ENCODE results near the gene IL2RA. TPM values are rescaled to one million over a fixed set of nuclear protein-coding genes. Genes with fewer than 3 reads are reported as not detected.

Gene IL2RA
- total RNA-seq, 1 experiment from 2014 or later, result not detected

DNA sequence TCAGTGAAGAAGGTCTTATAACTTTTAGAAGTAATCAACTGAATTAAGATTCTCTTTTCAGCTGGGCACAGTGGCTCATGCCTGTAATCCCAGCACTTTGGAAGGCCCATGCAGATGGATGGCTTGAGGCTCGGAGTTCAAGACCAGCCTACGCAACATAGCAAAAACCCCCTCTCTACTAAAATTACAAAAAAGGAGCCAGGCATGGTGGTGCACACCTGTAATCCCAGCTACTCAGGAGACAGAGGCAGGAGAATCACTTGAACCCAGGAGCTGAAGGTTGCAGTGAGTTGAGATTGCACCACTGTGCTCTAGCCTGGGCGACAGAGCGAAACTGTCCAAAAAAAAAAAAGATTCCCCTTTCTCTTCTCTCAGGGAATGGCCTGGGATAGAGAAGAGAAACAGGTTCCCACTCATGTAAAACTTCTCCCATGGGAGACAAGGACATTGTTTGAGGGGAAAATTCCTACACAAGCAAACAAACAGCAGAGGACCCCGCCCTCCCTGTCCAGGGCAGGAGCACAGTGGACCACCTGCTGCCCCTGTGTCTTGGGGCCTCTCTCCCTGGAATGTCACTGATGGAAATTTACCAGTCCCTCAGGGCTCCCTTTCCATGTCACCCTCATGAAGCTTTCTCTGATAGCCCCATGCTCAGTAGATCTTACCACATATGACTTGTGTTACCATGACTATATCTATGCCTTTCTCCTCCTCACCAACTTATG lies 5.6 kb downstream of the IL2RA start:
- H2AFZ ChIP-seq (ENCODE audit: low read length), result no peak overlapping the region
- peaks cover 9% of the 10 kb centered on the region for H3K4me1 ChIP-seq (ENCODE audit: low read length)
- no peak overlapping the region for H3K4me2 ChIP-seq (ENCODE audit: low read depth, low read length, poor library complexity, severe bottlenecking)
- no peak overlapping the region for H3K27ac ChIP-seq (ENCODE audit: low read length)
- H3K27me3 ChIP-seq (ENCODE audit: low read length), result no peaks in the 10 kb centered on the region
- no peaks in the 10 kb centered on the region for H3K9me2 ChIP-seq (replicated peaks; ENCODE audit: insufficient read depth, low read length)
- H3K36me3 ChIP-seq (ENCODE audit: insufficient read depth, low read length), result no peaks in the 10 kb centered on the region
- no peaks in the 10 kb centered on the region for H3K79me2 ChIP-seq (ENCODE audit: low read length)
- H3K9ac ChIP-seq (ENCODE audit: low read length), result no peak overlapping the region
- no peak overlapping the region for H3K4me3 ChIP-seq (ENCODE audit: low read length)
- no peaks in the 10 kb centered on the region for H4K20me1 ChIP-seq (ENCODE audit: insufficient read depth, low read depth, low read length)
- no peaks in the 10 kb centered on the region for H3K9me3 ChIP-seq (ENCODE audit: low read length)
- DNase-seq, result no peak

DNA sequence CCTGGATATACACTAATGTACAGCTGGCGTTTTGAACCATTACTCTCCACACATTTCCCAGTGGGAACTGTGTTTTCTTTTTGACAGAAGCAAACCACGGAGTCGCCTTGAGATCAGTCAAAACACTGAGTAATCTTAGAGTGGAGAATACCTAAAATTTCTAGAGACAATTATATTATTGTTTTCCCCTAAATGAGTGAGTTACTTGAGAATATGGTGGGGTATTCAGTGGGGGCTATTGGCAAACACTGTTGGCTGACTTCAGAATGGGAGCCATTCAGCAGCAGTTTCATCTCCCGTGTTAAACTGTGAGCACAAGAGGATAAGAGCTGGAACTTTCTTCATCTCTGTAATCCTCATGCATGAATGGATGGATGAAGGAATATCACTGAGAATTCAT lies 6.2 kb downstream of the IL2RA start:
- Histone ChIP-seq H3K4me2 (ENCODE audit: low read depth, low read length, poor library complexity, severe bottlenecking) (no peak overlapping the region), H3K4me1 (ENCODE audit: low read length) (peaks cover 12% of the 10 kb centered on the region), H3K27me3 (ENCODE audit: low read length) (no peaks in the 10 kb centered on the region), H3K9me2 (replicated peaks; ENCODE audit: insufficient read depth, low read length) (no peaks in the 10 kb centered on the region), H3K4me3 (ENCODE audit: low read length) (no peak overlapping the region), H4K20me1 (ENCODE audit: insufficient read depth, low read depth, low read length) (no peaks in the 10 kb centered on the region), H3K27ac (ENCODE audit: low read length) (no peak overlapping the region), H3K9me3 (ENCODE audit: low read length) (no peaks in the 10 kb centered on the region), H3K36me3 (ENCODE audit: insufficient read depth, low read length) (no peaks in the 10 kb centered on the region), H3K79me2 (ENCODE audit: low read length) (no peaks in the 10 kb centered on the region), H3K9ac (ENCODE audit: low read length) (no peak overlapping the region), H2AFZ (ENCODE audit: low read length) (no peak overlapping the region)
- no peak for DNase-seq

GRCh38 chr10:6054884-6055283 lies 7.3 kb downstream of the IL2RA start:
- no peaks in the 10 kb centered on the region for H3K9me2 ChIP-seq (replicated peaks; ENCODE audit: insufficient read depth, low read length)
- no peaks in the 10 kb centered on the region for H4K20me1 ChIP-seq (ENCODE audit: insufficient read depth, low read depth, low read length)
- DNase-seq, result no peak
- H3K79me2 ChIP-seq (ENCODE audit: low read length), result no peaks in the 10 kb centered on the region
- no peaks in the 10 kb centered on the region for H3K36me3 ChIP-seq (ENCODE audit: insufficient read depth, low read length)
- H3K4me3 ChIP-seq (ENCODE audit: low read length), result no peak overlapping the region
- H3K9me3 ChIP-seq (ENCODE audit: low read length), result no peaks in the 10 kb centered on the region
- no peak overlapping the region for H3K4me2 ChIP-seq (ENCODE audit: low read depth, low read length, poor library complexity, severe bottlenecking)
- H3K27ac ChIP-seq (ENCODE audit: low read length), result no peak overlapping the region
- no peaks in the 10 kb centered on the region for H3K27me3 ChIP-seq (ENCODE audit: low read length)
- no peak overlapping the region for H2AFZ ChIP-seq (ENCODE audit: low read length)
- H3K4me1 ChIP-seq (ENCODE audit: low read length), result peaks cover 17% of the 10 kb centered on the region
- no peak overlapping the region for H3K9ac ChIP-seq (ENCODE audit: low read length)

- H2AFZ ChIP-seq (ENCODE audit: low read length), result no peak overlapping the region
- H3K4me2 ChIP-seq (ENCODE audit: low read depth, low read length, poor library complexity, severe bottlenecking), result no peak overlapping the region
- no peaks in the 10 kb centered on the region for H3K36me3 ChIP-seq (ENCODE audit: insufficient read depth, low read length)
- no peak overlapping the region for H3K27ac ChIP-seq (ENCODE audit: low read length)
- no peaks in the 10 kb centered on the region for H3K9me3 ChIP-seq (ENCODE audit: low read length)
- H3K27me3 ChIP-seq (ENCODE audit: low read length), result no peaks in the 10 kb centered on the region
- no peaks in the 10 kb centered on the region for H4K20me1 ChIP-seq (ENCODE audit: insufficient read depth, low read depth, low read length)
- H3K9me2 ChIP-seq (replicated peaks; ENCODE audit: insufficient read depth, low read length), result no peaks in the 10 kb centered on the region
- DNase-seq, result no peak
- H3K79me2 ChIP-seq (ENCODE audit: low read length), result no peaks in the 10 kb centered on the region
- H3K9ac ChIP-seq (ENCODE audit: low read length), result no peak overlapping the region
- H3K4me1 ChIP-seq (ENCODE audit: low read length), result peaks cover 17% of the 10 kb centered on the region
- H3K4me3 ChIP-seq (ENCODE audit: low read length), result no peak overlapping the region
Observed at GRCh38 chr10:6053816-6054631, 8.1 kb downstream of the IL2RA start.

DNA sequence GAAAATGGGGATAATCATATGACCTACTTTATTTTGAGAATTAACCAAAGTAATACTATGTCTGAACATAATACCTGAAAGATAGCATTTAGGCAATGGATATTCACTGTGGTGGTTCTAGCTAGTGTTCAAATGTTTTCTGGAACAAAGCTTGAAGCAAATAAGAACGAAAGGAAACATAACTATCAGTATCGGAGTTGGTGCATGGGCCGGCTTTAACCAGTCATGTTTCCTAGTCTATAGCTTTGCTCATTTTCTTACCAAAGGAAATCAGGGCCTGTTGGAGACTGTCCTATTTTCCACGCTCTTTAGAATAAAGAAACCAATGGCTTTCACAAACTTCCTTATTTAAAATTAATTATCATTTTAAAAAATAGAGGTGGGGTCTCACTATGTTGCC lies 8.9 kb downstream of the IL2RA start:
- Histone ChIP-seq H3K4me2 (ENCODE audit: low read depth, low read length, poor library complexity, severe bottlenecking) (no peak overlapping the region), H3K27ac (ENCODE audit: low read length) (no peak overlapping the region), H3K79me2 (ENCODE audit: low read length) (no peaks in the 10 kb centered on the region), H2AFZ (ENCODE audit: low read length) (no peak overlapping the region), H4K20me1 (ENCODE audit: insufficient read depth, low read depth, low read length) (no peaks in the 10 kb centered on the region), H3K9me2 (replicated peaks; ENCODE audit: insufficient read depth, low read length) (no peaks in the 10 kb centered on the region), H3K27me3 (ENCODE audit: low read length) (no peaks in the 10 kb centered on the region), H3K9ac (ENCODE audit: low read length) (no peak overlapping the region), H3K36me3 (ENCODE audit: insufficient read depth, low read length) (no peaks in the 10 kb centered on the region), H3K4me1 (ENCODE audit: low read length) (peaks cover 17% of the 10 kb centered on the region), H3K9me3 (ENCODE audit: low read length) (no peaks in the 10 kb centered on the region), H3K4me3 (ENCODE audit: low read length) (no peak overlapping the region)
- DNase-seq, result no peak

GRCh38 chr10:6052247-6053221 lies 9.6 kb downstream of the IL2RA start:
- H3K4me3 ChIP-seq (ENCODE audit: low read length), result no peak overlapping the region
- no peaks in the 10 kb centered on the region for H3K36me3 ChIP-seq (ENCODE audit: insufficient read depth, low read length)
- no peaks in the 10 kb centered on the region for H4K20me1 ChIP-seq (ENCODE audit: insufficient read depth, low read depth, low read length)
- H2AFZ ChIP-seq (ENCODE audit: low read length), result no peak overlapping the region
- H3K4me2 ChIP-seq (ENCODE audit: low read depth, low read length, poor library complexity, severe bottlenecking), result no peak overlapping the region
- peaks cover 17% of the 10 kb centered on the region for H3K4me1 ChIP-seq (ENCODE audit: low read length)
- H3K27ac ChIP-seq (ENCODE audit: low read length), result no peak overlapping the region
- no peaks in the 10 kb centered on the region for H3K9me3 ChIP-seq (ENCODE audit: low read length)
- no peaks in the 10 kb centered on the region for H3K9me2 ChIP-seq (replicated peaks; ENCODE audit: insufficient read depth, low read length)
- H3K27me3 ChIP-seq (ENCODE audit: low read length), result no peaks in the 10 kb centered on the region; the same call in 1 of the 2 replicates
- H3K9ac ChIP-seq (ENCODE audit: low read length), result no peak overlapping the region
- DNase-seq, result no peak
- H3K79me2 ChIP-seq (ENCODE audit: low read length), result no peaks in the 10 kb centered on the region

DNA sequence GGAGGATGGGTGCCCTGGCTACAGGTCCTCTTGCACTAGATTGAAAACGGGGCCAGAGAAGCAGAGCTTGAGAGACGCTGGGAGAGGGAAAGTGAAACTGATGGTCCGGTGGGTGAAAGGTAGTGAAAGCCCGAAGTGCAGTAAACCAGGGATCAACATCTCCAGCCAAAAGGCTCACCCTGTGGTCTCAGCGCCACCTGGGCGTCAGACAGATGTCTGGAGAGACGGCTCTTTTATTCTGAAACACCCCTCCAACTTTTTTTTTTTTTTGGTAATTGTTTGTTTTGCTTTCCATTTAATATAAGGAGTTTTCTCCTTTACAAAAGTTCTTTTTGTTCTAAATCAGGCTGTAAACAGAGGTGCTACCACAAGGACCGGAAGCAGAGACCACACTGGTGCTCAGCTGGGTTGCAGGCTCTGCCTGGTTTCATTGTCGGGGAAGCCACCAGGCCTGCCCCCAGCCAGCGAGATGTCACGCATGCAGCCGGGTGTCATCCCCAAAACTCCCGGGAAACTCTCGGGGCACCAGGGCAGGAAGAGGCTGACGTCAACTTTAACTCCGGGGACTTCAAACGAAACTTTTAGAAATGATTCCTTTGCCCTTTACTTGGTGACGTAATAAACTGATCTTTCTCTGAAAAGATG lies 11.2 kb downstream of the IL2RA start:
- H3K9ac ChIP-seq (ENCODE audit: low read length), result peak overlapping the region; percentile 58
- H3K4me3 ChIP-seq (ENCODE audit: low read length), result peak overlapping the region; percentile 66; the same call in 1 of the 2 replicates
- H3K27ac ChIP-seq (ENCODE audit: low read length), result no peak overlapping the region
- no peaks in the 10 kb centered on the region for H3K36me3 ChIP-seq (ENCODE audit: insufficient read depth, low read length)
- H2AFZ ChIP-seq (ENCODE audit: low read length), result peak overlapping the region; percentile 98
- H3K4me2 ChIP-seq (ENCODE audit: low read depth, low read length, poor library complexity, severe bottlenecking), result peak overlapping the region; percentile 65
- peaks cover 17% of the 10 kb centered on the region for H3K4me1 ChIP-seq (ENCODE audit: low read length)
- H3K27me3 ChIP-seq (ENCODE audit: low read length), result no peaks in the 10 kb centered on the region; the same call in 1 of the 2 replicates
- H3K9me3 ChIP-seq (ENCODE audit: low read length), result no peaks in the 10 kb centered on the region
- peak; percentile 72 for DNase-seq
- no peaks in the 10 kb centered on the region for H3K79me2 ChIP-seq (ENCODE audit: low read length)
- H4K20me1 ChIP-seq (ENCODE audit: insufficient read depth, low read depth, low read length), result no peaks in the 10 kb centered on the region
- H3K9me2 ChIP-seq (replicated peaks; ENCODE audit: insufficient read depth, low read length), result no peaks in the 10 kb centered on the region
